ENCODE measurements around the gene ABCB11. TPM values are rescaled to one million over a fixed set of nuclear protein-coding genes. Genes with fewer than 3 reads are reported as not detected.
A peak's percentile ranks its signal among the peaks of the same experiment; 100 is the strongest.
"Not testable (repeated sequence)": the region's sequence is repeated elsewhere in the genome, so short reads cannot be mapped to it uniquely, and the experiment has no call there.

Gene ABCB11
- total RNA-seq, 1 donor from 2014 or later, result 0.02 TPM

DNA sequence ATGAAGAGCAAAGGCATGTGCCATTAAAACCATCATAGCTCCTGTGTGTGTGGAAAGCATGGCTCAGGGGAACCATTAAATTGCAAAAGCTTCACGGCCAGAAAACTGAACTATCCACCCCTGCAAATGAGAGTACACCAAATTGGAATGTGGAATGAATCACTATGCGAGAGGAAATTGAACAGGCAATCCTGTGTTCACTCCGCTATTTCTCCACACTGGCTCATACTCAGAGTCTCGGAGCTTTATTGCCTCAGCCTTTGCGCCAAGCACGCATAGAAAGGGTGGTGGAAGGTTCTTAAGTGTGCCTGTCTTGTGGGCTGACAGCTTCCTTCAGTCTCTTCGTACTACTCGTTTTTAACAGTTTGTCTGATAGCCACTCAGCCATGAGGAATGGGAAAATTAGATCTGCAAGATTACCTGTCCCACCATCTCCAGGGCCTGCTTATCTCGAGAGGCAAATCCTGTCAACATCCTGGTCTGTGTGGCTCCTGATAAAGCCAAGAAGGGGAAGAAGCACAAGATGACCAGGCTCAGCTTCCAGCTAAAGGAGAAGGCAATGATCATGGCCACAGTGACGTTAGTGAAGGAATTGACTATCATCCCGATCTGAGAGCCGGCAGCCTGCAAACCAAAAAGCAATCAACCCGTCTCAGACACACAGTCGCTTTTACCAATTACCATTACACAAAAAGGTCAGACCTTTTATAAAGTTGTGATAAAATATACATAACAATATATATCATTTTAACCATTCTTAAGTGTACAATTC, 95.1 kb downstream of the ABCB11 start:
- TF ChIP-seq EZH2 (IDR thresholded peaks at IDR 0.05; ENCODE audit: insufficient read depth, low read length), result no peak
- TF ChIP-seq, protein P1, sequence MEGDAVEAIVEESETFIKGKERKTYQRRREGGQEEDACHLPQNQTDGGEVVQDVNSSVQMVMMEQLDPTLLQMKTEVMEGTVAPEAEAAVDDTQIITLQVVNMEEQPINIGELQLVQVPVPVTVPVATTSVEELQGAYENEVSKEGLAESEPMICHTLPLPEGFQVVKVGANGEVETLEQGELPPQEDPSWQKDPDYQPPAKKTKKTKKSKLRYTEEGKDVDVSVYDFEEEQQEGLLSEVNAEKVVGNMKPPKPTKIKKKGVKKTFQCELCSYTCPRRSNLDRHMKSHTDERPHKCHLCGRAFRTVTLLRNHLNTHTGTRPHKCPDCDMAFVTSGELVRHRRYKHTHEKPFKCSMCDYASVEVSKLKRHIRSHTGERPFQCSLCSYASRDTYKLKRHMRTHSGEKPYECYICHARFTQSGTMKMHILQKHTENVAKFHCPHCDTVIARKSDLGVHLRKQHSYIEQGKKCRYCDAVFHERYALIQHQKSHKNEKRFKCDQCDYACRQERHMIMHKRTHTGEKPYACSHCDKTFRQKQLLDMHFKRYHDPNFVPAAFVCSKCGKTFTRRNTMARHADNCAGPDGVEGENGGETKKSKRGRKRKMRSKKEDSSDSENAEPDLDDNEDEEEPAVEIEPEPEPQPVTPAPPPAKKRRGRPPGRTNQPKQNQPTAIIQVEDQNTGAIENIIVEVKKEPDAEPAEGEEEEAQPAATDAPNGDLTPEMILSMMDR (IDR thresholded peaks at IDR 0.05; ENCODE audit: insufficient read depth, low read depth, low read length), result no peak
- peak; percentile 76 for DNase-seq (ENCODE audit: low read depth)
- H2AFZ ChIP-seq (ENCODE audit: low read depth, low read length), result no peak overlapping the region

DNA sequence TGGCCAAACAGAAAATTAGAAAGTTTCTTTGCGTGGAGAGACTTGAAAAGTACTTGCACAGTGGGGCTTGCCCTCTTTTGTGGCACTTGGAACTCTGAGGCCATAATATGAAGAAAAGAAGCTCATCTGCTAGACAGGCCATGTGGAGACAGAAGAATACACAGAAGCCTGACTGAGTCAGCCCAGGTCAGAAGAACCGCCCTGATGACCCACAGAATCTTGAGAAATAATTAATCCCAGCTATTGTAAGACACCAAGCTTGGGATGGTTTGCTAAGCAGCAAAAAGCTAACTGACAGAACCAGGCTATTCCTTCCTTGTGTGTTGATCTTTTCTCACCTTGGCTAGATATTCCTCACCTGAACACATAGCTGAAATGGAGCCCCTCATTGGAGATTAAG, 96.3 kb downstream of the ABCB11 start:
- no peaks in the 10 kb centered on the region for H3K36me3 Mint-ChIP-seq (ENCODE audit: low read depth, unreplicated experiment)
- H3K27me3 ChIP-seq (ENCODE audit: insufficient read depth, low read length), result no peaks in the 10 kb centered on the region
- DNase-seq (ENCODE audit: low read depth), result no peak

More for the DNA sequence above, 95.1 kb downstream of the ABCB11 start:
- Mint-ChIP-seq H3K27ac (ENCODE audit: unreplicated experiment) (no peak overlapping the region), H3K36me3 (ENCODE audit: low read depth, unreplicated experiment) (no peaks in the 10 kb centered on the region), H3K4me1 (ENCODE audit: low read depth, unreplicated experiment) (no peaks in the 10 kb centered on the region), H3K27me3 (ENCODE audit: low read depth, unreplicated experiment) (no peaks in the 10 kb centered on the region), H3K9me3 (ENCODE audit: unreplicated experiment) (no peaks in the 10 kb centered on the region), H3K4me3 (ENCODE audit: unreplicated experiment) (no peak overlapping the region)
- Histone ChIP-seq H3K4me1 (ENCODE audit: insufficient read depth, low read length) (no peaks in the 10 kb centered on the region), H3K27ac (ENCODE audit: low read depth, low read length) (no peak overlapping the region), H3K36me3 (ENCODE audit: insufficient read depth, low read length) (no peaks in the 10 kb centered on the region), H3K27me3 (ENCODE audit: insufficient read depth, low read length) (no peaks in the 10 kb centered on the region), H4K20me1 (ENCODE audit: insufficient read depth, low read length) (no peaks in the 10 kb centered on the region), H3K9me3 (ENCODE audit: insufficient read depth, low read depth, low read length) (no peaks in the 10 kb centered on the region), H3K4me2 (ENCODE audit: low read length) (no peak overlapping the region), H3K9ac (ENCODE audit: low read length) (no peak overlapping the region), H3K4me3 (ENCODE audit: insufficient read depth, low read depth, low read length) (no peak overlapping the region), H3K79me2 (ENCODE audit: insufficient read depth, low read length) (no peaks in the 10 kb centered on the region)
- FAIRE-seq, result no peak

DNA sequence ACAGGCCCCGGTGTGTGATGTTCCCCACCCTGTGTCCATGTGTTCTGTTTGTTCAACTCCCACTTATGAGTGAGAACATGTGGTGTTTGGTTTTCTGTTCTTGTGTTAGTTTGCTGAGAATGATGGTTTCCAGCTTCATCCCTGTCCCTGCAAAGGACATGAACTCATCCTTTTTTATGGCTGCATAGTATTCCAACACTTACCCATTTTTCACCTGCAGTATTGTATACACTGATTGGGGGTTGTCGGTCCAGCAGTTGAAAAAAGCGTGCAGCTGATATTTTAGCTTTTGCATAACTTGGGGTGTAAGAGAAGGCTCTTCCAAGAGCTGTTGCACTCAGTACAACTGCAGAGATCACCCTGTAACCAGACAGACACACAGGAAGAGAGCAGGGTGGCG, 99.0 kb downstream of the ABCB11 start:
- not testable (repeated sequence) for H3K9ac ChIP-seq (ENCODE audit: low read length); H3K4me1 ChIP-seq (ENCODE audit: insufficient read depth, low read length); H3K36me3 Mint-ChIP-seq (ENCODE audit: low read depth, unreplicated experiment); H3K4me3 Mint-ChIP-seq (ENCODE audit: unreplicated experiment); H3K9me3 Mint-ChIP-seq (ENCODE audit: unreplicated experiment); H4K20me1 ChIP-seq (ENCODE audit: insufficient read depth, low read length); H3K4me2 ChIP-seq (ENCODE audit: low read length); H3K27me3 ChIP-seq (ENCODE audit: insufficient read depth, low read length); H3K27ac Mint-ChIP-seq (ENCODE audit: unreplicated experiment); H3K27me3 Mint-ChIP-seq (ENCODE audit: low read depth, unreplicated experiment); H3K79me2 ChIP-seq (ENCODE audit: insufficient read depth, low read length); H3K27ac ChIP-seq (ENCODE audit: low read depth, low read length); H3K36me3 ChIP-seq (ENCODE audit: insufficient read depth, low read length); H3K9me3 ChIP-seq (ENCODE audit: insufficient read depth, low read depth, low read length); DNase-seq (ENCODE audit: low read depth); H3K4me3 ChIP-seq (ENCODE audit: insufficient read depth, low read depth, low read length); H3K4me1 Mint-ChIP-seq (ENCODE audit: low read depth, unreplicated experiment); FAIRE-seq; H2AFZ ChIP-seq (ENCODE audit: low read depth, low read length)

More for the DNA sequence above, 96.3 kb downstream of the ABCB11 start:
- Histone ChIP-seq H3K27ac (ENCODE audit: low read depth, low read length) (no peak overlapping the region), H3K36me3 (ENCODE audit: insufficient read depth, low read length) (no peaks in the 10 kb centered on the region), H3K4me2 (ENCODE audit: low read length) (no peak overlapping the region), H4K20me1 (ENCODE audit: insufficient read depth, low read length) (no peaks in the 10 kb centered on the region), H3K9ac (ENCODE audit: low read length) (no peak overlapping the region), H3K4me3 (ENCODE audit: insufficient read depth, low read depth, low read length) (no peak overlapping the region), H3K79me2 (ENCODE audit: insufficient read depth, low read length) (no peaks in the 10 kb centered on the region), H3K4me1 (ENCODE audit: insufficient read depth, low read length) (no peaks in the 10 kb centered on the region), H2AFZ (ENCODE audit: low read depth, low read length) (no peak overlapping the region), H3K9me3 (ENCODE audit: insufficient read depth, low read depth, low read length) (no peaks in the 10 kb centered on the region)
- no peaks in the 10 kb centered on the region for H3K9me3 Mint-ChIP-seq (ENCODE audit: unreplicated experiment)
- no peak overlapping the region for H3K4me3 Mint-ChIP-seq (ENCODE audit: unreplicated experiment)
- no peak overlapping the region for H3K27ac Mint-ChIP-seq (ENCODE audit: unreplicated experiment)
- H3K4me1 Mint-ChIP-seq (ENCODE audit: low read depth, unreplicated experiment), result no peaks in the 10 kb centered on the region
- no peak for TF ChIP-seq EZH2 (IDR thresholded peaks at IDR 0.05; ENCODE audit: insufficient read depth, low read length)
- TF ChIP-seq, protein P1 (IDR thresholded peaks at IDR 0.05; ENCODE audit: insufficient read depth, low read depth, low read length), result no peak
- FAIRE-seq, result no peak
- no peaks in the 10 kb centered on the region for H3K27me3 Mint-ChIP-seq (ENCODE audit: low read depth, unreplicated experiment)
